NOMO-1 treated with dmso at 0.1 percent for 144 hours (cell line): ENCODE measurements around the gene RAP1GAP2.
A peak's percentile ranks its signal among the peaks of the same experiment; 100 is the strongest.
"Not testable (repeated sequence)": the region's sequence is repeated elsewhere in the genome, so short reads cannot be mapped to it uniquely, and the experiment has no call there.

Experiments
- DNase-seq: peaks from one replicate; lab custom pipeline; 2025; ENCODE audit not compliant: unreplicated experiment; lab: John Stamatoyannopoulos, UW

RAP1GAP2 gene

DNA sequence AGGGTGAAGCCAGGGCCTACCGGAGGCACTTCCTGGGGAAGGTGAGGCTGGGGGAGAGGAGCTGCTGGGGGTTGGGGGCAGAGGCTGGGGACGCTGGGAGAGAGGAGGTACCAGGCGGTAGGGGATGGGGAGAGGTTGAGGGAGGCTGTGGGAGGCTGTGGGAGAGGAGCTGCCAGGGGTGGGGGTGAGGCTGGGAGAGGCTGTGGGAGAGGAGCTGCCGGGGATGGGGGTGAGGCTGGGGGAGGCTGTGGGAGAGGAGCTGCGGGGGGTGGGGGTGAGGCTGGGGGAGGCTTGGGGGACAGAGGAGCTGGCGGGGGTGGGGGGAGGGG, 167.8 kb downstream of the RAP1GAP2 start:
- no peak for DNase-seq

DNA sequence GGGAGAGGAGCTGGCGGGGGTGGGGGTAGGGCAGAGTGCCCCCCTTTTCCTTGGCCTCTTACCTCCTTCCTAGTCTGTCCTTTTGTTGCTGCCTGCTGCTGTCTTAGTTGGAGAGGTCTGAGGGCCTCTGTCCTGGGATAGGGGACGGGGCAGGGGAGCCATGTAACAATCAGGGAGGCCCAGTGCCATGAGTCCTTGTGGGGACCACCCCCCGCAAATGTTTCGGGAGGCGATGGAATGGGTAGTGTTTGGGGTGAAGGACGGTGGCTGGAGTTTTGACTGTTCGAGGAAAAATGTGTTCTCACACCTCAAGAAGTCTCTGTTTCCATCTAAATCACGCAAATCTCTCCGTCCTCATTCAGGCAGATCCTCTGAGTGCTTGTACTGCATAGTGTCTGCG, 168.1 kb downstream of the RAP1GAP2 start:
- DNase-seq, result no peak

DNA sequence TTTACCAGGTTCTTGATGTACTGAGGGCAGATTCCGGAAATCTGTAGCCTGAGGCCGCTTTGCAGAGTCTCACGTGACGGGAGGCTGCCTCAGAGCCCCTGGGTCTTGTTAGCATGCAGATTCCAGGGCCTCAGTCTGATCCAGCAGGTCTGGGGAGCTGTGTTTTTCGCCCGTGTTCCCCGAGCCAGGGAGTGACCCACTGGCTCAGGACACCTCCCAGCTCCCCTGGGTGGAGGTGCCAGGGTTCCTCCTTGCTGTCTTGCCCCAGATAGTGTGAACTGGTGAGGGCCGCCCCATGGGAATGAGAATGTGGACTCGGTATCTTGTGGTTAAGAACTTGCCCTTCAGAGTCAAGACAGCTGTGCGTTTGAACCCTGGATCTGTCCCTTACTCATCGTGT, 168.6 kb downstream of the RAP1GAP2 start:
- no peak for DNase-seq

DNA sequence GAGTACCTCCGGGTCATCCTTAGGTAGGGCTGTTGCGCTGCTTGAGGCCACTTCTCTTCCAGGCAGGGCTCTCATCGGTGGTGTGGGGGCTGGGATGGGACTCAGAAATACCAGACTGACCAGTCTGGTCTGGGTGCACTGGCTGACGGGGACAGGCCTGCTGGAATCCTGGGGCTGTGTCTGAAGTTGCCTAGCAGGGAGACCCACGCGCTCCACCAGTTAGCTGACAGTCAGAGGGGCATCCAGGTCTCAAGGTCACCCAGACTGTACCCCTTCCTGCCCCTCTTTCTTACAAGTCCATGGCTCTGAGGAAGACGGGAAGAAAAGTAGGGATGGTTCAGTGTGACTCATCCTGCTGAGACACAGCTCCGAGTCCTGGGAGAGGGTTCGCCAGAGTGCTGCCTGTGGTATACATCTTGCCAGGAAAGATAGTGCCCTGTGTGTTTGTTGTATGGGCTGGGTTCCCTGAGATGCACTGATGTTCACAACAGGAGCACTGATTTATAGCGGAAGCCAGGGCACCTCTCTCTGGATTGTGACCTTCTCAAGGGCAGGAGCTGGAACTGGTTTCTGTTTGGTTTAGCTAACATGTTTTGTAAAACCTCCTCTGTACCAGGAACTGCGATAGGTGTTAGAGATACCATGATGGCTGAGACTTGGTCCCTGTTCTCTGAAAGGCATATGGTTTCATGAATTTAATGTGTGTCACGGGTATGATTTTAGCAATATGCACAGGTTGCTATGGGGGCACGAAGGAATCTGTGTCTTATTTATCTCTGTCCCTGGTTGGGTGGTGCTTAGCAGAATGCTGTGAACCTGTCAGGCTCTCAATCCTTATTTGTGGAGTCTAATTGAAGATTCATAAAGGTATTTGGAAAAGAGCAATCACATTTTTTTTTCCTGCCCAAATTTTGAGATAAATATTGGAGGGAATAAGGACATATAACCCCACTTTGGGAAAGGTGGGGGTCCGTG, 169.7 kb downstream of the RAP1GAP2 start:
- DNase-seq, result no peak

DNA sequence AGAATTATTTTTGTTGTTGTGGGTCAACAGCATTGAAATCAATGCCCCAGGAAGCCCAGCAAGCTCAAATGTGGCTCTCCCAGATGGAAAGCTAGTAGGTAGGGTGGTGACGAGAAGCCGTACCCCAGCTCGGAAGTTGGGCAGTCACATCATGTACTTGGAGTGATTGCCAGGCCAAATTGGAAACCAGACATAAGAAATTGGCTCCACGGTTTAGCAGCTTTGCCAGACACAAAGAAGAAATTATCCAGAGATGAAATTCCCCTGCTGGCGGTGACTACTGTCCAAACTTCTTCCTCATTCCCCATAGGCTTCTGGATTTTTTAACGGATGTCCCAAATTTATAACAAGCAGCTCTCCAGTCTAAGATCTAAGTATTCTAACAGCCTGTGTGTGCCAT, 171.3 kb downstream of the RAP1GAP2 start:
- no peak for DNase-seq

DNA sequence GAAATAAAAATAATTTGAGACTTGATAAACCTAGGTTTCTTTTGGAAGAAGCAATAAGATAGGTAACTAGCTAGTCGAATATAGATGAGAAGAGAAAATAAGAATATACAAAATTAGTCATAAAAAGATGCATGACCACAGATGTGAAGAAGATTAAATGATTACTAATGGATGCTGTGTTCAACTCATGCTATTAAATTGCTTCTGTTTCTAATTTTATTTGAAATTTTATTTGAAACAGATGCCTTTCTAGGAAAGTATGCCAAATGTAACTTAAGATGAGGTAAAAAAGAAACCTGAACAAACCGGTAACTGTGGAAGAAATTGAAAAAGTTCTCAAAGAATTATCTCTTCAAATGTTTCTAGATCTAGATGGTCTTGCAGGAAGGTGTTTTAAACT, 175.6 kb downstream of the RAP1GAP2 start:
- DNase-seq, result no peak

DNA sequence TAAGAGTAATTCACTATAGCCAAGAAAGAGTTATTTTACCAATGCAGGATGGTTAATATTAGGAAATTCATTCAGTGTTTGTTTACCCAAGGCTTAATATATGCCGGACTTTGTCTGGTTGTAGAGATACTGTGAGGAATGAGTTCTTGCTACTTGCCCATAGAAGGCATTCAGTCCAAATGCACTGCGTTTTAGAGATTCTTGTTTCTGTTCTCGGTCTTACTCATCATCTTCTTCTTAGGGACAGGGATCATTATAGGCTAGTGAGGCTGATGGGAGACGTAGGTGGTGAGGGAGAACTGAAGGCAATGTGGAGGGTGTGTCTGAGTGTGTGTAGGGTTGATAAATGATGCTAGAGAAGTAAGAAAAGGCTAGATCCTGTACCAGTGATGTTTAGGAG, 176.5 kb downstream of the RAP1GAP2 start:
- DNase-seq, result no peak

DNA sequence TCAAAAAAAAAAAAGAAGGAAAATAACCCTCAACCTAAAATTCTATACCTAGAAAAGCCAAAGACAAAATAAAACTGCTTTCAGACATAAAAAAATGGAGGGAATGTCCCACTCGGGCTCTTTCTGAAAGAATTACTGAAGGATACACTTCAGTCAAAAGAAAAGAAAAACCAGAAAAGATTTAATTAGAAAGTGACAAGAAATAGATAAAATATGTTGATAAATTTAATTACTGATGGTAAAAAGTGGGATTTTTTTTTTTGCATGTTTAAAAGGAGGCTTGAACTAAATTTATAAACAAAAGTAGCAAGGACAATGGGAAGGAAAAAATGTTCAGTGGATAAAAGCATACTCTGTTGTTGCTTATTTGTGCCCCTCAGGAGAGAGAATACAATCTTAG, 178.1 kb downstream of the RAP1GAP2 start:
- DNase-seq, result no peak

DNA sequence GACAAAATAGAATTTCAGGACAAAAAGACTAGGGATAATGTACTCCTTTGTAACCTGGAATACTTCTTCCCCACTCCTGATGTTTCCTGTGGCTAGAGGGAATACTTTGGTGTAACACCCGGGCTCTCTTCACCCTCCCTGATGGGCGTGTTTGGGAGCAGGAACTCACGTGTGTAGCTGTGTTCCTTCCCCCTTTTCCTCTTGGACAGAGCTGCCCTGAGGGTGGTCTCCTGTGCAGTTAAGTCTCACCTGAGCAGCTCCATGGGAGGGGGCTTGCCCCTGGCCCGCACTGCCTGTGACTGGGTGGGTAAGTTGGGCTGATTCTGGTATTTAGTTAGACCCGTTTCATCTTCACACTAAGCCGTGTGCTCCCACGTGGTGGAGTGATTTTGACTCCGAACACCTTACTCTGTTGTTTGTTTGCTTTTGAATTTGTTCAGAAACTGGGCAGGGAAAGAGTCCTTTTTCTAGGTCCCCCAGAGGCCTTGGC, 179.3 kb downstream of the RAP1GAP2 start:
- no peak for DNase-seq

DNA sequence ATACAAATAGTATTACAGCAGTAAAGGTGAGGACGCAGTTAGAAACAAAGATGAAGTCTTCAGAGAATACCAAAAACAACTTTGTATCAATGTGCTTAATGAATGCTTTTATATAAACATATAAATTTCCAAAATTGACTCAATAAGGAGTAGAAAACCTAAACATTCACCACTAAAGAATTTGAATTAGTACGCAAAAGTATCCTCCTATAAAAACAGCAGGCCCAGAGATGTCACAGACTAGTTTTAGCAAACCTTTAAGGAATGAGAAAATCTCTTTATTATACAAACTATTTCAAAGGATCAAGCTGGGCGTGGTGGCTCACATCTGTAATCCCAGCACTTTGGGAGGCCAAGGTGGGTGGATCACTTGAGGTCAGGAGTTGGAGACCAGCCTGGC, 180.9 kb downstream of the RAP1GAP2 start:
- DNase-seq, result no peak

DNA sequence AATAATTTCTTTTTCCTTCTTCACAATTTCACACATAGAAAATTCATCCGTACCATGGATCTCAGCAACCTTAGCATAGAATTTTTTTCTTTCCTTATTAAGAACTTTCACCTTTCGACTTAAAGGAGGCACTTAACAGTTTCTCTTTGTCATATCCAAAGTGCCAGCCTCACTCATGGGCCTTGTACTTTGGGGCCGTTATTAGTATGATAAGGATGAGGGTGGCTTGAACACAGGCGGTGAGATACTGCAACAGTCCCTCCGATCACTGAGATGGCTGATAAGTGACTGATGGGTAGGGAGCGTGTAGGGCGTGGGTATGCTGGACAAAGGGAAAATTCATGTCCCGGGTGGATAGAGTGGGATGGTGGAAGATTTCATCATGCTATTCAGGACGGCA, 181.9 kb downstream of the RAP1GAP2 start:
- DNase-seq, result no peak

DNA sequence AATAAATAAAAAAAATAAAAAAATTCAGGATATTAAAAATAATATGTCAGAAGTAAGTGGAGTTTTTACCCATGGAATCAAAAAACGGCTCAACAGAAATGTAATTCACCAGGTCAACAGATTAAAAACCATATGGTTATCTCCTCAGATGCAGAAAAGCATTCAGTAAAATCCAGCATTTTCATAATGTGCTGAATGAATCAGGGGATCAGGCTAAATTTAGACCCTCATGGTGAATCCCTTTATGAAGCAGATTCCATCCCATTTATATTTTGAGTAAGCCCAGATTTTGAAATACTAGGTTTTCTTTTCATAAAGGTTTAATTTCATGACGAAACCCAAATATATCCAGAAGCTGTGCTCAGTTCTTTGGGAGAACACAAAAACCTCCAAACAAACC, 182.8 kb downstream of the RAP1GAP2 start:
- no peak for DNase-seq

DNA sequence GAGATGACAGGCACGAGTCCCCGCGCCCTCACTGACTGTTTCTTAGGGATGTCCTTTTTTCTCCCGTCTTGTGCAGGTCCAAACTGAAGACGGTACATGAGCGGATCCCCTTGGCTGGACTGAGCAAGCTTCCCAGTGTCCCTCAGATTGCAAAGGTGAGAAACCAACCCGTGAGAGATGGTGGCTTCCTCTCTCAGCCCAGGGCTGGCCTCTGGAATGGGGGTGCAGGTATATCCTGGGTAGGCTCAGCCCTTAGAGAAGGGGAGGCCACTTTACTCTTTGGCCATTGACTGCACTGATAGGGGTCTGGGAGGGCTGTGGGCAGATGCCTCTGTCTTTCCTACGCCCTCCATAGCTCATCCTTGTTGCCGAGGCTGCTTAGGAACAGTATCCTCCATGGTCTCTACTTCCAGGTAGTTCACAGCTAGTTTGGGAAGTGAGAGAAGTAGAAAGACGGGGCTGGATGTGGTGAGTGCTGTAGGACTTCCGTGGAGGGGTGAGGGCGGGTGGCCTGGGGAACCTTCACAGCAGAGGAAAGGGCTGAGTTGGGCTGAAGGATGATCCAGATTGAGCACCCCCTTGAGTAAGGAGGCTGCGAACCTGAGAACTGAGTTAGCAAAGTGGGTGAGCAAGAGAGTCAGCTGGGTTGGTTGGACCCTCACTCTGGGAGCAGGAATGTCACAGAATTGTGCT, 184.1 kb downstream of the RAP1GAP2 start:
- DNase-seq, result no peak

DNA sequence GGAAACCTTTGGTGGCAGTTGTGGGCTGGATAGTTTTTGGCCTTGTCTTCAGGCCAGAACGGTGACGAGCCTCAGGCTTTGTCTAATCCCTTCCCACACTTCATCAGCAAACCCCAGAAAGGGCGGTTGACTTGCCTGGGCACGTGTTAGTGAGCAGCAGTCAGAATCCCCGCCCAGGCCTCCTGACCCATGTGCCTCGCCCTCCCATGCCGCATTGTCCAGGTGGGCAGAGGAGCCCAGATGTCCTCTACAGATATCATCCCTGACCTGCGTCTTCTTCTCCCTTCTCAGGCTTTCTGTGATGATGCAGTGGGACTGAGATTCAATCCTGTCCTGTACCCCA, 184.6 kb downstream of the RAP1GAP2 start:
- DNase-seq, result no peak

DNA sequence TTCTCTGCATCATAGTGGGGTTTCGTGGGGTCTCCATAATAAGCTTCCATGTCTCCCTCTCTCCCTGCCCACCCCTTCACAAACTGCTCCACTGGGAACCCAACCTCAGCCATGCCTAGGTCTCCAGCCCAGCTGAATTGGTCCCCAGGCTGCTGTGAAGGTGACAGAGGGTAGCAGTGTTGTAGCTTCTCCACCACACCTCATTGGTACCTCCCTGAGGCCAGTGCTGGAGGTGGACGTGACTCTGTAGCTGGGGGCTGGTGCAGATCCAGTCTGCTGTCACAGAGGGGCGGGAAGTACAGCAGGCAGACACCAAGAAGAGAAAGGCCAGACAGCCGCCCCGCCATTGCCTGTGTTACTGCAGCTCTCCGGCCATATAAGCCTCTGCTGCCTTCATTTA, 185.1 kb downstream of the RAP1GAP2 start:
- DNase-seq, result no peak

DNA sequence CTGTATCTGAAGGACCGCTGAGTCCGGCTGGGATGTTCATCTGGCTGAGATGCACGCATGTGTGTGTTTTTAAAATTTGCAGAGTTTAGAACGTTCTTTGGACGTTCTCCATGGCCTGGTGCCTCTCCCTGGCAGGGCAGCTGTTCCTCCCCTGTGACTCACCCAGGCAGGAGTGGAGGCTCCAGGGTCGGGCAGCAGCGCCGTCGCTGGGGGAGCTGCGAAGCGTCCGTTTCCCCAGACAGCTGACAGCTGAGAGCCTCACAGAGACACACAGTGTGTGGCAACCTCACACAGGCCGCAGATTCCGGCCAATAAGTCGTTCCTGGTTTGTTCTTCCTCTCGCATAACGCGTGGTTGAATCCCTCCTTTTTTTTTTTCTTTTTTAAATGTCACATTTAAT, 186.6 kb downstream of the RAP1GAP2 start:
- peak; percentile 67 for DNase-seq

DNA sequence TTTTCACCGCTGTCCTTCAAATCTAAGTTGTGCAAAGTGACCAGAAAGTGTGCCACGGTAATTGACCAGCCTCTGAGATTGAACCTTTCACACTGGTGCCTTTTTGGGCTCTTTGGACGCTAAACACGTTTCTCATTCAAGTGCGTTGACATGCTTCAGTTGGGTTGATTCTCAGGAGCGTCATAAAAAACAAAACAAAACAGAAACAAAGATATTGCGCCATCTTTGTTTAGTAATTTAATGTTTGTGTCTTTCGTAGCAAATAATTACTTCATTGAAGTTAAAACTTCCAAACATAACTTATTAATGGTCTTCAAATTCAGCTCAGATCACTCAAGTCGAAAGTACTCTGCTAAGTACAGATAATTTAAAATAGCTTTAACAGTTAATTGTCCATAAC, 187.0 kb downstream of the RAP1GAP2 start:
- DNase-seq, result no peak

DNA sequence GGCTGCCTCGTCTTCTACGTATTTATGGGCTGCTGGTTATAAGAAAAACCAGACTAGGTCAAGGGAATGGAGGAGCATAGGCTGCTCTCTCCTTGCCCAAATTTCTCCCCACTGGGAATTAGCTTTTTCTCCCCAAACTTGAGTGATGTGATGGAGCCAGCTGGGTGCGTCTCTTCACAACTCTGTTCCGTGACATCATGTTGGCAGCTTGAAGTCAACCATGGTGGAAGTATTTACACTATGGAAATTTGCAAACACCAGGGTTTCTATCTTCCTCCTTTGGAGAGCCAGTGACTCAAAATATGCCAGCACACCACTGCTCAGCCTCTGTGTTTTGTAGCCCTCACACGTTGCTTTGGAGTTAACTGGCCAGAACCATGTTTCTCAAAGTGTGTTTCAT, 189.1 kb downstream of the RAP1GAP2 start:
- no peak for DNase-seq

DNA sequence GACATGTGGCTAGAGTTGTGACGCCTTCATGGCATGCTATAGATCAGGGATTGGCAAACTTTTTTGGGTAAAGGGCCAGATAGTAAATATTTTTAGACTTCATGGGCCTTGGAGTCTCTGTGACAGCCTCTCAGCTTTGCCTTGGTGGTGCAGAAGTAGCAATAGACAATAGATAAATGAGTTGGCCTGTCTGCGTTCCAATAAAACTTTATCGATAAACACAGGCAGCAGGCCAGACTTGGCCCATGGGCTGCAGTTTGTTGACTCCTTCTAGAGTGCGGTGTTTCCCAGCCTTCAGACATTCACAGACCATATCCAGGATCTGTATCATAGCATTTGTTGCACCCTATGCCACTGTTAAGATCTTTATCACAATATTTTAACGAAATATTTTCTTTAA, 190.7 kb downstream of the RAP1GAP2 start:
- DNase-seq, result no peak

DNA sequence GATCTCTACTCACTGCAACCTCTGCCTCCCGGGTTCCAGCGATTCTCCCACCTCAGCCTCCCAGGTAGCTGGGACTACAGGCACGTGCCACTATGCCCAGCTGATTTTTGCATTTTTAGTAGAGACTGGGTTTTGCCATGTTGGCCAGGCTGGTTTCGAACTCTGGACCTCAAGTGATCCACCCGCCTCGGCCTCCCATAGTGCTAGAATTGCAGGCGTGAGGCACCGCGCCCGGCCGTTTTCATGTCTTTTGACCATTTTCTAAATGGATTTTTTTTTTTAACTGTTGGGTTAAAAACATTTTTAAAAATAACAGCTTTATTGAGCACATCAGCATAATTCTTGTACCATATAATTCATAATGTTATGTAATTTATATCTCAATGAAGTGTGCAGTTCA, 193.2 kb downstream of the RAP1GAP2 start:
- DNase-seq, result not testable (repeated sequence)

DNA sequence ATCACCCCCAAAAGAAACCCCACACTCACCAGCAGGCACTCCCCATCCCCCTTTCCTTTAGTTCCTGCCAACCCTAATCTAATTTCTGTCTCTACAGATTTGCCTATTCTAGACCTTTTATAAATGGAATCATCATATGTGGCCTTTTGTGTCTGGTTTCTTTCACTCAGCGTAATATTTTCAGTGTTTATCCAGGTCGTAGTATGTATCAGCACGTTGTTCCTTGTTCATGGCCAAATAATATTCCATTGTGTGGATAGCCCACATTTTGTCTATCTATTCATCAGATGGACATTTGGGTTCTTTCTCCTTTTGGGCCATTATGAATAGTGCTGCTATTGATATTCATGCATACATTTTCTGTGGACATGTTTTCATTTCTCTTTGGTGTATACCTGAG, 193.6 kb downstream of the RAP1GAP2 start:
- DNase-seq, result no peak

DNA sequence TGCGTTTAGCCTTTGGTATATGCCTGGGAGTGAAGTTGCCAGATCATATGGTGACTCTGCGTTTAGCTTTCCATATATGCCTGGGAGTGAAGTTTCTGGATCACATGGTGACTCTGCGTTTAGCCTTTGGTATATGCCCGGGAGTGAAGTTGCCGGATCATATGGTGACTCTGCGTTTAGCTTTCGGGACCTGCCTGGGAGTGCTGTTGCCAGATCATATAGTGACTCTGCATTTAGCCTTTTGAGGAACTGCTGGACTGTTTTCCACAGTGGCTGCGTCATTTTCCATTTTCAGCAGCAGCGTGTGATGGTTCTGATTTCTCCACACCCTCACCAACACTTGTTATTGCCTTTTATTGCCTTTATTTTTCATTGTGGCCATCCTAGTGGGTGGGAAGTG, 194.2 kb downstream of the RAP1GAP2 start:
- no peak for DNase-seq
